Hippocampal formation (tissue), 2 donors: ENCODE measurements around the gene CDCA7.
"Not testable (repeated sequence)": the region's sequence is repeated elsewhere in the genome, so short reads cannot be mapped to it uniquely, and the experiment has no call there.

ENCODE experiments used
- DNase-seq, 2 donors: peaks; one replicate each; lab custom pipeline; 2025; lab: John Stamatoyannopoulos, UW

CDCA7 gene

GRCh38 chr2:173359231-173359630 lies 4.6 kb downstream of the CDCA7 start:
- DNase-seq, result no peak

- no peak for DNase-seq
Observed at GRCh38 chr2:173370198-173370597, 15.5 kb downstream of the CDCA7 start.

GRCh38 chr2:173371023-173371422 lies 16.4 kb downstream of the CDCA7 start:
- no peak for DNase-seq

GRCh38 chr2:173373290-173373689 lies 18.6 kb downstream of the CDCA7 start:
- no peak for DNase-seq

GRCh38 chr2:173374634-173375033 lies 20.0 kb downstream of the CDCA7 start:
- DNase-seq, result no peak

- not testable (repeated sequence) for DNase-seq
Observed at GRCh38 chr2:173385534-173385933, 30.9 kb downstream of the CDCA7 start.

GRCh38 chr2:173386021-173386737 lies 31.5 kb downstream of the CDCA7 start:
- DNase-seq, result no peak

- DNase-seq, result no peak
Observed at GRCh38 chr2:173386738-173387065, 32.0 kb downstream of the CDCA7 start.

- no peak for DNase-seq
Observed at GRCh38 chr2:173387079-173387478, 32.4 kb downstream of the CDCA7 start.

- DNase-seq, result no peak
Observed at GRCh38 chr2:173387660-173388059, 33.0 kb downstream of the CDCA7 start.

GRCh38 chr2:173388795-173389194 lies 34.1 kb downstream of the CDCA7 start:
- no peak for DNase-seq

GRCh38 chr2:173390036-173390435 lies 35.4 kb downstream of the CDCA7 start:
- no peak for DNase-seq

- DNase-seq, result no peak
Observed at GRCh38 chr2:173392731-173393130, 38.1 kb downstream of the CDCA7 start.

- DNase-seq, result no peak
Observed at GRCh38 chr2:173393186-173393585, 38.5 kb downstream of the CDCA7 start.

- DNase-seq, result no peak
Observed at GRCh38 chr2:173393636-173394035, 39.0 kb downstream of the CDCA7 start.

- DNase-seq, result no peak
Observed at GRCh38 chr2:173394091-173394974, 39.7 kb downstream of the CDCA7 start.

GRCh38 chr2:173395567-173396351 lies 41.1 kb downstream of the CDCA7 start:
- DNase-seq, result no peak

- no peak for DNase-seq
Observed at GRCh38 chr2:173397539-173397938, 42.9 kb downstream of the CDCA7 start.

GRCh38 chr2:173399229-173399628 lies 44.6 kb downstream of the CDCA7 start:
- DNase-seq, result no peak

GRCh38 chr2:173400760-173401159 lies 46.1 kb downstream of the CDCA7 start:
- no peak for DNase-seq

GRCh38 chr2:173401716-173402326 lies 47.1 kb downstream of the CDCA7 start:
- DNase-seq, result no peak

GRCh38 chr2:173402405-173402974 lies 47.8 kb downstream of the CDCA7 start:
- peak; percentile 33 to 65 for DNase-seq
